GM08714 (cell line): ENCODE measurements around the gene APAF1.
"Not testable (repeated sequence)": the region's sequence is repeated elsewhere in the genome, so short reads cannot be mapped to it uniquely, and the experiment has no call there.

Experiments used
- H3K4me3 ChIP-seq: fragments of 200-500 bp; sonication (Bioruptor generic); 2 replicates; pipeline ENCODE4 v1.5.1; 2014; ENCODE audit warnings: mild to moderate bottlenecking, low read length, inconsistent platforms
- ZNF274 ChIP-seq: IDR thresholded peaks from 2 replicates; pipeline ENCODE4 v1.6.1; 2012; ENCODE audit warnings: mild to moderate bottlenecking, low read depth, low read length

The APAF1 gene

GRCh38 chr12:98745578-98746391, 100.7 kb downstream of the APAF1 start:
- no peak for TF ChIP-seq ZNF274
- H3K4me3 ChIP-seq = peak overlapping the region; percentile 36; the same call in 1 of the 2 replicates

GRCh38 chr12:98748463-98748862, 103.4 kb downstream of the APAF1 start:
- no peak for TF ChIP-seq ZNF274
- H3K4me3 ChIP-seq = no peak overlapping the region

GRCh38 chr12:98750511-98750910, 105.4 kb downstream of the APAF1 start:
- no peak overlapping the region for H3K4me3 ChIP-seq
- TF ChIP-seq ZNF274 = no peak

- TF ChIP-seq ZNF274 = no peak
- H3K4me3 ChIP-seq = no peak overlapping the region
Measured at GRCh38 chr12:98751580-98752115, 106.6 kb downstream of the APAF1 start.

GRCh38 chr12:98752726-98753125, 107.6 kb downstream of the APAF1 start:
- H3K4me3 ChIP-seq = no peak overlapping the region
- TF ChIP-seq ZNF274 = no peak

- H3K4me3 ChIP-seq = no peak overlapping the region; the same call in 1 of the 2 replicates
- no peak for TF ChIP-seq ZNF274
Measured at GRCh38 chr12:98754095-98754494, 109.0 kb downstream of the APAF1 start.

- H3K4me3 ChIP-seq = not testable (repeated sequence)
Measured at GRCh38 chr12:98755855-98756254, 110.8 kb downstream of the APAF1 start.

- TF ChIP-seq ZNF274 = no peak
- no peak overlapping the region for H3K4me3 ChIP-seq
Measured at GRCh38 chr12:98757455-98757854, 112.4 kb downstream of the APAF1 start.

- no peak for TF ChIP-seq ZNF274
- H3K4me3 ChIP-seq = no peak overlapping the region
Measured at GRCh38 chr12:98758331-98758730, 113.2 kb downstream of the APAF1 start.

GRCh38 chr12:98763656-98764055, 118.6 kb downstream of the APAF1 start:
- TF ChIP-seq ZNF274 = no peak
- H3K4me3 ChIP-seq = no peak overlapping the region

- no peak overlapping the region for H3K4me3 ChIP-seq
- no peak for TF ChIP-seq ZNF274
Measured at GRCh38 chr12:98767248-98767647, 122.2 kb downstream of the APAF1 start.

- TF ChIP-seq ZNF274 = no peak
- no peak overlapping the region for H3K4me3 ChIP-seq
Measured at GRCh38 chr12:98769068-98769467, 124.0 kb downstream of the APAF1 start.

GRCh38 chr12:98770230-98770629, 125.1 kb downstream of the APAF1 start:
- H3K4me3 ChIP-seq = no peak overlapping the region
- no peak for TF ChIP-seq ZNF274

GRCh38 chr12:98771811-98772752, 127.0 kb downstream of the APAF1 start:
- no peak overlapping the region for H3K4me3 ChIP-seq
- no peak for TF ChIP-seq ZNF274

- TF ChIP-seq ZNF274 = no peak
- no peak overlapping the region for H3K4me3 ChIP-seq
Measured at GRCh38 chr12:98772818-98773217, 127.7 kb downstream of the APAF1 start.

GRCh38 chr12:98780261-98780660, 135.2 kb downstream of the APAF1 start:
- TF ChIP-seq ZNF274 = no peak
- no peak overlapping the region for H3K4me3 ChIP-seq
